Measurements from ENCODE around the gene ZNF598. TPM values are rescaled to one million over a fixed set of nuclear protein-coding genes. Genes with fewer than 3 reads are reported as not detected.
"Not testable (repeated sequence)": the region's sequence is repeated elsewhere in the genome, so short reads cannot be mapped to it uniquely, and the experiment has no call there.

The ZNF598 gene
- total RNA-seq, 1 donor from 2014 or later: 48.8 TPM

- TF ChIP-seq, protein P1, sequence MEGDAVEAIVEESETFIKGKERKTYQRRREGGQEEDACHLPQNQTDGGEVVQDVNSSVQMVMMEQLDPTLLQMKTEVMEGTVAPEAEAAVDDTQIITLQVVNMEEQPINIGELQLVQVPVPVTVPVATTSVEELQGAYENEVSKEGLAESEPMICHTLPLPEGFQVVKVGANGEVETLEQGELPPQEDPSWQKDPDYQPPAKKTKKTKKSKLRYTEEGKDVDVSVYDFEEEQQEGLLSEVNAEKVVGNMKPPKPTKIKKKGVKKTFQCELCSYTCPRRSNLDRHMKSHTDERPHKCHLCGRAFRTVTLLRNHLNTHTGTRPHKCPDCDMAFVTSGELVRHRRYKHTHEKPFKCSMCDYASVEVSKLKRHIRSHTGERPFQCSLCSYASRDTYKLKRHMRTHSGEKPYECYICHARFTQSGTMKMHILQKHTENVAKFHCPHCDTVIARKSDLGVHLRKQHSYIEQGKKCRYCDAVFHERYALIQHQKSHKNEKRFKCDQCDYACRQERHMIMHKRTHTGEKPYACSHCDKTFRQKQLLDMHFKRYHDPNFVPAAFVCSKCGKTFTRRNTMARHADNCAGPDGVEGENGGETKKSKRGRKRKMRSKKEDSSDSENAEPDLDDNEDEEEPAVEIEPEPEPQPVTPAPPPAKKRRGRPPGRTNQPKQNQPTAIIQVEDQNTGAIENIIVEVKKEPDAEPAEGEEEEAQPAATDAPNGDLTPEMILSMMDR (conservative IDR thresholded peaks at IDR 0.05; ENCODE audit: low read depth, low read length): no peak
- H3K4me3 ChIP-seq (ENCODE audit: low read depth, low read length): no peak overlapping the region
- no peak for DNase-seq (ENCODE audit: low read depth)
Measured at GRCh38 chr16:2013527-2013926, 3.9 kb upstream of the ZNF598 start.

DNA sequence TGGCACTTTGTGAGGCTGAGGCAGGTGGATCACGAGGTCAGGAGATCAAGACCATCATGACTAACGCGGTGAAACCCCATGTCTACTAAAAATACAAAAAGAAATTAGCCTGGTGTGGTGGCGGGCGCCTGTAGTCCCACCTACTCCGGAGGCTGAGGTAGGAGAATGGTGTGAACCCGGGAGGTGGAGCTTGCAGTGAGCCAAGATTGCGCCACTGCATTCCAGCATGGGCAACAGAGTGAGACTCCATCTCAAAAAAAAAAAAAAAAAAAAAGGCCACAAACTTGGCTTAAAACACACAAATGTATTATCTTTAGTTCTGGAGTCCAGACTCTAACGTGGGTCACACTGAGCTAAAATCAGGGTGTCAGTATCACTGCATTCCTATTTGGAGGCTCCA lies 2.1 kb upstream of the ZNF598 start:
- not testable (repeated sequence) for H3K4me3 ChIP-seq (ENCODE audit: low read depth, low read length); DNase-seq (ENCODE audit: low read depth)

GRCh38 chr16:2009164-2009711 lies 383 bp downstream of the ZNF598 start:
- DNase-seq (ENCODE audit: low read depth): no peak
- H3K4me3 ChIP-seq (ENCODE audit: low read depth, low read length): peak overlapping the region; percentile 85
- TF ChIP-seq, protein P1 (conservative IDR thresholded peaks at IDR 0.05; ENCODE audit: low read depth, low read length): no peak

DNA sequence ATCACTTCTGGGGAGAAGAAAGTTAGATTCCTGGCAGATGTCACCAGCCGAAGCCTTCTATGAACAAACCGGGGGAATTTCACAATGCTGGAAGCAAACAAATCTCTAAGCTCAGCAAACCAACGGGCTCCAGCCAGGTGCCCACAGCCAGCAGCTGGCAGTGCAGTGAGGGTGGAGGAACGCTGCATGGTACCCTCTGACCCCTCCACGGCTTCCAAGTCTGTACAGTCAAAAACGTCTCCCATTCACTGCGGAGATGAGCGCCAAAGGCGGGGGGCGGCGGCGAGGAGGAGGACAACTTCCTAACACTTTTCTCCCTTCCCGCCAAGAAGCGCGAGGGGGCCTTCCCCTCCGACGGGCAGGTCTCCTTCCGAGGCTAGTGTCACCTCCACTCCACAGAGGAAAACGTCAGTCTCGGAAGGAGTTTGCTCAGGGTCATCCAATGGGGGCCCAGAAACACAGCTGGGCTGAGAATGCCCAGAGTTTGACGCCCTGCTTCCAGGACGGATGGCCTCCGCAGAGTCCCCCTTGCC lies 924 bp downstream of the ZNF598 start:
- TF ChIP-seq, protein P1 (conservative IDR thresholded peaks at IDR 0.05; ENCODE audit: low read depth, low read length): no peak
- no peak for DNase-seq (ENCODE audit: low read depth)

GRCh38 chr16:2008009-2008526 lies 1.6 kb downstream of the ZNF598 start:
- no peak for DNase-seq (ENCODE audit: low read depth)

More for the DNA sequence above, 924 bp downstream of the ZNF598 start:
- peak overlapping the region; percentile 85 for H3K4me3 ChIP-seq (ENCODE audit: low read depth, low read length)

GRCh38 chr16:2007081-2007836 lies 2.4 kb downstream of the ZNF598 start:
- TF ChIP-seq, protein P1 (conservative IDR thresholded peaks at IDR 0.05; ENCODE audit: low read depth, low read length): no peak

More at GRCh38 chr16:2008009-2008526, 1.6 kb downstream of the ZNF598 start:
- peak overlapping the region; percentile 85 for H3K4me3 ChIP-seq (ENCODE audit: low read depth, low read length)
- TF ChIP-seq, protein P1 (conservative IDR thresholded peaks at IDR 0.05; ENCODE audit: low read depth, low read length): no peak

DNA sequence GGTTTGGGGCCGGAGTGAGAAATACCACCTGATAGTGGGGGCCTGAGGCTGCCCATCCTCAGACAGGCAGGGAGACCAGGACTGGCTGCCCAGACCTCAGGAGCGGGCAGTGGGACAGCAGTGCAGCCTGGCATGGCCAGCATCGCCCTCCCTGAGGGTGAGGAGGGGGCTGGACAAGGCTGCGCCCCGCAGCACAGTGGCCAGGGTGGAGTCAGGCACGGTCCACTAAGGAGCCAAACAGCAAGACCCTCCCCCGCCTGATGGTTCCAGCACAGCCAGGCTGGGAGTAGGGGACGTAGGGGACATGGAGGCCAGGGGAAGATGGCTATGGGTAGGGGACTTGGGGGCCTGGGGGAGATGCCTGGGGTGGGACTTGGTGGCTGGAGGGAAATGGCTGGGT lies 3.3 kb downstream of the ZNF598 start:
- TF ChIP-seq, protein P1 (conservative IDR thresholded peaks at IDR 0.05; ENCODE audit: low read depth, low read length): no peak
- no peak overlapping the region for H3K4me3 ChIP-seq (ENCODE audit: low read depth, low read length)
- DNase-seq (ENCODE audit: low read depth): no peak

More at GRCh38 chr16:2007081-2007836, 2.4 kb downstream of the ZNF598 start:
- no peak overlapping the region for H3K4me3 ChIP-seq (ENCODE audit: low read depth, low read length)
- DNase-seq (ENCODE audit: low read depth): no peak
